Neural progenitor cell (in vitro differentiated cells): ENCODE results near the gene KCNAB1. TPM values are rescaled to one million over a fixed set of nuclear protein-coding genes. Genes with fewer than 3 reads are reported as not detected.
"Not testable (repeated sequence)": the region's sequence is repeated elsewhere in the genome, so short reads cannot be mapped to it uniquely, and the experiment has no call there.

ENCODE experiments used
- DNase-seq: peaks from one replicate; pipeline ENCODE4 v3.0.0-alpha.2; 2016; ENCODE audit warnings: low spot score
- H2AFZ ChIP-seq: fragments of 200-600 bp; sonication (generic); replicated peaks from 2 replicates; pipeline ENCODE4 v1.6.1; 2016; ENCODE audit warnings: antibody characterized with exemption
- H3F3A ChIP-seq: fragments of 200-600 bp; sonication (generic); 2 replicates; pipeline ENCODE4 v1.6.1; 2016; ENCODE audit warnings: antibody characterized with exemption, low read depth
- H3K27ac ChIP-seq: fragments of 200-600 bp; sonication (generic); 2 replicates; pipeline ENCODE4 v1.5.1; 2016; ENCODE audit warnings: mild to moderate bottlenecking
- H3K27me3 ChIP-seq: fragments of 200-600 bp; sonication (generic); 2 replicates; pipeline ENCODE4 v1.6.1; 2016; ENCODE audit warnings: mild to moderate bottlenecking, moderate library complexity
- H3K36me3 ChIP-seq: fragments of 200-600 bp; sonication (generic); 2 replicates; pipeline ENCODE4 v1.5.1; 2016
- H3K4me1 ChIP-seq: fragments of 200-600 bp; sonication (generic); 2 replicates; pipeline ENCODE4 v1.6.1; 2016; ENCODE audit warnings: mixed run types
- H3K4me2 ChIP-seq: fragments of 200-600 bp; sonication (generic); 2 replicates; pipeline ENCODE4 v1.6.1; 2016
- H3K4me3 ChIP-seq: fragments of 200-600 bp; sonication (generic); 2 replicates; pipeline ENCODE4 v1.5.1; 2016
- H3K79me2 ChIP-seq: fragments of 200-600 bp; sonication (generic); 2 replicates; pipeline ENCODE4 v1.6.1; 2016; ENCODE audit warnings: low read depth
- H3K9ac ChIP-seq: fragments of 200-600 bp; sonication (generic); 2 replicates; pipeline ENCODE4 v1.6.1; 2016
- H3K9me3 ChIP-seq: fragments of 200-600 bp; sonication (generic); 2 replicates; pipeline ENCODE4 v1.5.1; 2016; ENCODE audit warnings: low read depth
- H4K20me1 ChIP-seq: fragments of 200-600 bp; sonication (generic); 2 replicates; pipeline ENCODE4 v1.6.1; 2016; ENCODE audit warnings: low read depth
- H3K27ac Mint-ChIP-seq: 3 replicates; pipeline ENCODE4 v1.8.0; 2021; ENCODE audit warnings: mixed read lengths
- H3K27me3 Mint-ChIP-seq: 2 replicates; pipeline ENCODE4 v1.8.0; 2022; ENCODE audit warnings: low read depth, mild to moderate bottlenecking, inconsistent platforms, moderate library complexity, mixed read lengths; ENCODE audit not compliant: insufficient read depth
- H3K36me3 Mint-ChIP-seq: 3 replicates; pipeline ENCODE4 v1.8.0; 2021; ENCODE audit warnings: mixed read lengths
- H3K4me1 Mint-ChIP-seq: 3 replicates; pipeline ENCODE4 v1.8.0; 2021; ENCODE audit warnings: mixed read lengths
- H3K4me3 Mint-ChIP-seq: 3 replicates; pipeline ENCODE4 v1.8.0; 2021; ENCODE audit warnings: mild to moderate bottlenecking, moderate library complexity, mixed read lengths
- H3K9me3 Mint-ChIP-seq: 3 replicates; pipeline ENCODE4 v1.8.0; 2020; ENCODE audit warnings: mixed read lengths
- EZH2 ChIP-seq: fragments of 200-600 bp; sonication (generic); IDR thresholded peaks from 2 replicates; pipeline ENCODE4 v1.6.1; 2017; ENCODE audit warnings: antibody characterized with exemption, mild to moderate bottlenecking, moderate library complexity
- EZH2phosphoT487 ChIP-seq: fragments of 200-600 bp; sonication (generic); IDR thresholded peaks from 2 replicates; pipeline ENCODE4 v1.6.1; 2017; ENCODE audit warnings: antibody characterized with exemption
- total RNA-seq: library from RNA; depleted of rRNA; stranded (reverse); fragments of >200 nt; gene quantifications from 2 replicates; pipeline ENCODE4 v1.2.3, GENCODE V29; 2015; ENCODE audit warnings: low replicate concordance
- TF ChIP-seq, protein P1 (sequence below): fragments of 200-600 bp; sonication (generic); IDR thresholded peaks from 2 replicates; pipeline ENCODE4 v1.5.1; 2017; ENCODE audit warnings: antibody characterized with exemption, mild to moderate bottlenecking

Gene KCNAB1
- total RNA-seq, 1 donor from 2014 or later: 0.24 TPM

GRCh38 chr3:156561533-156561932, 441.2 kb downstream of the KCNAB1 start:
- Histone ChIP-seq H3K4me2 (no peak overlapping the region), H3K79me2 (no peaks in the 10 kb centered on the region), H3K36me3 (no peaks in the 10 kb centered on the region), H2AFZ (no peak overlapping the region), H3K4me3 (no peak overlapping the region), H4K20me1 (no peaks in the 10 kb centered on the region), H3K9ac (no peak overlapping the region), H3K4me1 (peaks cover 5% of the 10 kb centered on the region), H3F3A (no peaks in the 10 kb centered on the region), H3K27ac (no peak overlapping the region), H3K27me3 (no peaks in the 10 kb centered on the region), H3K9me3 (no peaks in the 10 kb centered on the region)
- Mint-ChIP-seq H3K36me3 (no peaks in the 10 kb centered on the region), H3K27me3 (no peaks in the 10 kb centered on the region), H3K9me3 (no peaks in the 10 kb centered on the region), H3K4me1 (peaks cover 13% of the 10 kb centered on the region), H3K27ac (no peak overlapping the region), H3K4me3 (no peak overlapping the region)
- TF ChIP-seq EZH2phosphoT487 (no peak), EZH2 (no peak)
- TF ChIP-seq, protein P1, sequence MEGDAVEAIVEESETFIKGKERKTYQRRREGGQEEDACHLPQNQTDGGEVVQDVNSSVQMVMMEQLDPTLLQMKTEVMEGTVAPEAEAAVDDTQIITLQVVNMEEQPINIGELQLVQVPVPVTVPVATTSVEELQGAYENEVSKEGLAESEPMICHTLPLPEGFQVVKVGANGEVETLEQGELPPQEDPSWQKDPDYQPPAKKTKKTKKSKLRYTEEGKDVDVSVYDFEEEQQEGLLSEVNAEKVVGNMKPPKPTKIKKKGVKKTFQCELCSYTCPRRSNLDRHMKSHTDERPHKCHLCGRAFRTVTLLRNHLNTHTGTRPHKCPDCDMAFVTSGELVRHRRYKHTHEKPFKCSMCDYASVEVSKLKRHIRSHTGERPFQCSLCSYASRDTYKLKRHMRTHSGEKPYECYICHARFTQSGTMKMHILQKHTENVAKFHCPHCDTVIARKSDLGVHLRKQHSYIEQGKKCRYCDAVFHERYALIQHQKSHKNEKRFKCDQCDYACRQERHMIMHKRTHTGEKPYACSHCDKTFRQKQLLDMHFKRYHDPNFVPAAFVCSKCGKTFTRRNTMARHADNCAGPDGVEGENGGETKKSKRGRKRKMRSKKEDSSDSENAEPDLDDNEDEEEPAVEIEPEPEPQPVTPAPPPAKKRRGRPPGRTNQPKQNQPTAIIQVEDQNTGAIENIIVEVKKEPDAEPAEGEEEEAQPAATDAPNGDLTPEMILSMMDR: no peak
- no peak for DNase-seq

DNA sequence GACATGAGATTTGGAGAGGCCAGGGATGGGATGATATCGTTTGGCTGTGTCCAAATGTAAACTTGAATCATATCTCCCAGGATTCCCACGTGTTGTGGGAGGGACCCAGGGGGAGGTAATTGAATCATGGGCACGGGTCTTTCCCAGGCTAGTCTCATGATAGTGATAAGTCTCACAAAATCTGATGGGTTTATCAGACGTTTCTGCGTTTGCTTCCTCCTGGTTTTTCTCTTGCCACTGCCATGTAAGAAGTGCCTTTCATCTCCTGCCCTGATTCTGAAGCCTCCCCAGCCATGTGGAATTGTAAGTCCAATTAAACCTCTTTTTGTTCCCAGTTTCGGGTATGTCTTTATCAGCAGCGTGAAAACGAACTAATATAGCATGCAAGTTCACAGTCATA, 442.1 kb downstream of the KCNAB1 start:
- H3K27ac Mint-ChIP-seq, H3K9me3 ChIP-seq: not testable (repeated sequence)
- H3K4me1 Mint-ChIP-seq: peaks cover 13% of the 10 kb centered on the region

DNA sequence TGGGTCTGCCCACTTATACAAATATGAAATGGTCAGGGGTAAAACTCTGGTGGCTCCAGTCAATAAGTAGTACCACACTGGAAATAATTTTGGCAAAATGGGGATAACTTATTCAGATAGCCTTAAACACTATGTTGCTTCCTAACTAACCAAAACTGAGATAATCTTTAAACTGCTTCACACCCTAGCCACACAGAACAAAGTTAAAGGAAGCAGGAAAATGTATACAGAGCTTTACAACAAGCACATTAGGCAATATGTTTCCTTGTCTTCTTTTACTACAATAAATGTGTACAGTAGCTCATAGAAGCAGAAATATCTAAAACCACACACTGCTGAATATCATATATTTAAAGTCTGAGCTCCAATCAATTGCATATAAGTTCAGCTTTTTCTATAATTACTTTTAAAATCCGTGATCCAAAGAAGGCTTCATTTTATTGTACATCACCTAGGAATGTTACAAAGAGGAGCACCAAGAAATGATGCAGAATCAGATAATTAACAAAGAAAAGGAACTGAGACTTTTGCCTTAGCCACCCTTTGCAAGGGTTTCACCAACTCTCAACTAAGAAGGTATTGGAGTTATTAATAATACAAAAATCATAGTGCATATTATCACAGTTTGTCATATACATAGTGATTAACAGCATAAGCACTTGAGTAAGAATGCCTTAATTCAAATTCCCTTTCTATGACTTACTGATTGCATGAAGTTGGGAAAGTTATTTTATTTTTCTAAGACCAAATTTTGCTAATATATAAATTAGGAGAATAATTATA, 443.7 kb downstream of the KCNAB1 start:
- H3K36me3 Mint-ChIP-seq: no peaks in the 10 kb centered on the region
- TF ChIP-seq EZH2phosphoT487 (no peak), EZH2 (no peak)
- TF ChIP-seq, protein P1: no peak
- H3K79me2 ChIP-seq: no peaks in the 10 kb centered on the region
- no peak overlapping the region for H2AFZ ChIP-seq
- no peak overlapping the region for H3K4me2 ChIP-seq
- peaks cover 5% of the 10 kb centered on the region for H3K4me1 ChIP-seq
- no peak overlapping the region for H3K4me3 ChIP-seq
- H3F3A ChIP-seq: no peaks in the 10 kb centered on the region
- peaks cover 5% of the 10 kb centered on the region for H3K9me3 Mint-ChIP-seq
- H3K9ac ChIP-seq: no peak overlapping the region
- H3K27ac Mint-ChIP-seq: no peak overlapping the region
- peaks cover 8% of the 10 kb centered on the region for H3K4me1 Mint-ChIP-seq
- no peak overlapping the region for H3K4me3 Mint-ChIP-seq
- no peaks in the 10 kb centered on the region for H3K27me3 Mint-ChIP-seq
- H3K36me3 ChIP-seq: no peaks in the 10 kb centered on the region
- H4K20me1 ChIP-seq: no peaks in the 10 kb centered on the region
- DNase-seq: no peak
- H3K27ac ChIP-seq: no peak overlapping the region
- no peaks in the 10 kb centered on the region for H3K27me3 ChIP-seq
- H3K9me3 ChIP-seq: no peaks in the 10 kb centered on the region

More for the DNA sequence above, 442.1 kb downstream of the KCNAB1 start:
- not testable (repeated sequence) for H3K27me3 ChIP-seq, H3K4me2 ChIP-seq, H3K9me3 Mint-ChIP-seq, H3K79me2 ChIP-seq, H3K27ac ChIP-seq, H3K4me3 Mint-ChIP-seq, H2AFZ ChIP-seq, H4K20me1 ChIP-seq, H3K36me3 Mint-ChIP-seq, H3K36me3 ChIP-seq, H3K9ac ChIP-seq, H3K4me1 ChIP-seq, H3F3A ChIP-seq, DNase-seq, H3K4me3 ChIP-seq, H3K27me3 Mint-ChIP-seq

DNA sequence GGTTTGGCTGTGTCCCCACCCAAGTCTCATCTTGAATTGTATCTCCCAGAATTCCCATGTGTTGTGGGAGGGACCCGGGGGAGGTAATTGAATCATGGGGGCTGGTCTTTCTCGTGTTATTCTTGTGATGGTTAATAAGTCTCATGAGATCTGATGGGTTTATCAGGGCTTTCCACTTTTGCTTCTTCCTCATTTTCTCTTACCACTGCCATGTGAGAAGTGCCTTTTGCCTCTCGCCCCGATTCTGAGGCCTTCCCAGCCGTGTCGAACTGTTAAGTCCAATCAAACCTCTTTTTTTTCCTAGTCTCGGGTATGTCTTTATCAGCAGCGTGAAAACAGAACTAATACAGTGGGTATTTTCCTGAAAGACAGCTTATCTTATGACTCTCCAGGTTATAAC, 448.6 kb downstream of the KCNAB1 start:
- not testable (repeated sequence) for H3K27ac Mint-ChIP-seq, H3K4me1 ChIP-seq, H3F3A ChIP-seq, H4K20me1 ChIP-seq, H3K27ac ChIP-seq, H3K4me2 ChIP-seq, H3K4me3 Mint-ChIP-seq, H3K9me3 ChIP-seq, H3K4me3 ChIP-seq, DNase-seq, H3K79me2 ChIP-seq, H3K36me3 ChIP-seq, H3K27me3 ChIP-seq, H3K27me3 Mint-ChIP-seq, H3K4me1 Mint-ChIP-seq, H3K36me3 Mint-ChIP-seq, H3K9ac ChIP-seq, H2AFZ ChIP-seq, H3K9me3 Mint-ChIP-seq

GRCh38 chr3:156569881-156570280, 449.5 kb downstream of the KCNAB1 start:
- H3K36me3 ChIP-seq, H3K4me2 ChIP-seq, H2AFZ ChIP-seq, H3K27ac ChIP-seq, H3K36me3 Mint-ChIP-seq, H3K9ac ChIP-seq, DNase-seq, H3K4me3 ChIP-seq, H3K4me3 Mint-ChIP-seq, H3K9me3 Mint-ChIP-seq, H3F3A ChIP-seq, H3K27ac Mint-ChIP-seq, H3K4me1 Mint-ChIP-seq, H3K4me1 ChIP-seq, H3K27me3 ChIP-seq, H3K27me3 Mint-ChIP-seq, H4K20me1 ChIP-seq, H3K9me3 ChIP-seq, H3K79me2 ChIP-seq: not testable (repeated sequence)
